ENCODE measurements around the gene PRR13.

- TF ChIP-seq TAF1 (IDR thresholded peaks at IDR 0.05; ENCODE audit: borderline replicate concordance, low read depth, low read length), result no peak
- no peak for TF ChIP-seq GATA2 (CRISPR knock-in tag; IDR thresholded peaks at IDR 0.05)
- no peak for TF ChIP-seq TEAD4 (IDR thresholded peaks at IDR 0.05; ENCODE audit: borderline replicate concordance, insufficient read depth)
- TF ChIP-seq CTCF (IDR thresholded peaks at IDR 0.05), result no peak
- no peak for TF ChIP-seq RCOR1 (IDR thresholded peaks at IDR 0.05; ENCODE audit: low read length)
- no peak for TF ChIP-seq POLR2AphosphoS5 (IDR thresholded peaks at IDR 0.05; ENCODE audit: low read depth, low read length)
- TF ChIP-seq REST (IDR thresholded peaks at IDR 0.05; ENCODE audit: low read depth, low read length), result no peak
- no peak for TF ChIP-seq MXI1 (IDR thresholded peaks at IDR 0.05; ENCODE audit: low read depth, low read length)
- no peak for TF ChIP-seq IRF3 (IDR thresholded peaks at IDR 0.05; ENCODE audit: low read depth, low read length)
Observed at GRCh38 chr12:53479331-53479730, 37.8 kb downstream of the PRR13 start.
